ENCODE results near the gene TK2.

Gene TK2

GRCh38 chr16:66462912-66463311 lies 87.0 kb downstream of the TK2 start:
- Histone ChIP-seq H3K79me2 (ENCODE audit: insufficient read depth, low read length) (no peaks in the 10 kb centered on the region), H3K27me3 (ENCODE audit: insufficient read depth, low read length, poor library complexity, severe bottlenecking) (no peaks in the 10 kb centered on the region), H3K4me2 (ENCODE audit: low read depth, low read length, poor library complexity, severe bottlenecking) (no peak overlapping the region), H3K9me3 (ENCODE audit: insufficient read depth, low read depth, low read length) (no peaks in the 10 kb centered on the region), H3F3A (ENCODE audit: low read depth) (no peaks in the 10 kb centered on the region), H2AFZ (ENCODE audit: low read length) (no peak overlapping the region), H4K20me1 (ENCODE audit: insufficient read depth, low read length, poor library complexity, severe bottlenecking) (no peaks in the 10 kb centered on the region), H3K4me1 (ENCODE audit: insufficient read depth, low read length, poor library complexity, severe bottlenecking) (no peaks in the 10 kb centered on the region), H3K9me2 (replicated peaks; ENCODE audit: low read depth, low read length) (no peaks in the 10 kb centered on the region), H3K9ac (ENCODE audit: low read depth, low read length, poor library complexity, severe bottlenecking) (no peak overlapping the region), H3K36me3 (ENCODE audit: insufficient read depth, low read length) (no peaks in the 10 kb centered on the region), H3K4me3 (ENCODE audit: low read length, poor library complexity, severe bottlenecking) (no peak overlapping the region)
- TF ChIP-seq CTCF (conservative IDR thresholded peaks at IDR 0.05; ENCODE audit: low read length) (no peak), EZH2phosphoT487 (IDR thresholded peaks at IDR 0.05; ENCODE audit: borderline replicate concordance) (no peak)

GRCh38 chr16:66460703-66461102 lies 89.2 kb downstream of the TK2 start:
- no peaks in the 10 kb centered on the region for H3K79me2 ChIP-seq (ENCODE audit: insufficient read depth, low read length)
- no peaks in the 10 kb centered on the region for H3K27me3 ChIP-seq (ENCODE audit: insufficient read depth, low read length, poor library complexity, severe bottlenecking)
- H3F3A ChIP-seq (ENCODE audit: low read depth): no peaks in the 10 kb centered on the region
- no peak for TF ChIP-seq EZH2phosphoT487 (IDR thresholded peaks at IDR 0.05; ENCODE audit: borderline replicate concordance)
- no peak for TF ChIP-seq CTCF (conservative IDR thresholded peaks at IDR 0.05; ENCODE audit: low read length)
- no peaks in the 10 kb centered on the region for H3K4me1 ChIP-seq (ENCODE audit: insufficient read depth, low read length, poor library complexity, severe bottlenecking)
- no peak overlapping the region for H3K4me3 ChIP-seq (ENCODE audit: low read length, poor library complexity, severe bottlenecking)
- no peak overlapping the region for H2AFZ ChIP-seq (ENCODE audit: low read length)
- no peaks in the 10 kb centered on the region for H3K9me3 ChIP-seq (ENCODE audit: insufficient read depth, low read depth, low read length)
- no peak overlapping the region for H3K4me2 ChIP-seq (ENCODE audit: low read depth, low read length, poor library complexity, severe bottlenecking)
- no peak overlapping the region for H3K9ac ChIP-seq (ENCODE audit: low read depth, low read length, poor library complexity, severe bottlenecking)
- H3K9me2 ChIP-seq (replicated peaks; ENCODE audit: low read depth, low read length): no peaks in the 10 kb centered on the region
- no peaks in the 10 kb centered on the region for H3K36me3 ChIP-seq (ENCODE audit: insufficient read depth, low read length)
- H4K20me1 ChIP-seq (ENCODE audit: insufficient read depth, low read length, poor library complexity, severe bottlenecking): no peaks in the 10 kb centered on the region

GRCh38 chr16:66459878-66460277 lies 90.0 kb downstream of the TK2 start:
- TF ChIP-seq CTCF (conservative IDR thresholded peaks at IDR 0.05; ENCODE audit: low read length): no peak
- no peak for TF ChIP-seq EZH2phosphoT487 (IDR thresholded peaks at IDR 0.05; ENCODE audit: borderline replicate concordance)
- Histone ChIP-seq H3K79me2 (ENCODE audit: insufficient read depth, low read length) (no peaks in the 10 kb centered on the region), H3K4me2 (ENCODE audit: low read depth, low read length, poor library complexity, severe bottlenecking) (no peak overlapping the region), H2AFZ (ENCODE audit: low read length) (no peak overlapping the region), H3F3A (ENCODE audit: low read depth) (no peaks in the 10 kb centered on the region), H3K9me3 (ENCODE audit: insufficient read depth, low read depth, low read length) (no peaks in the 10 kb centered on the region), H3K27me3 (ENCODE audit: insufficient read depth, low read length, poor library complexity, severe bottlenecking) (no peaks in the 10 kb centered on the region), H3K4me3 (ENCODE audit: low read length, poor library complexity, severe bottlenecking) (no peak overlapping the region), H3K9ac (ENCODE audit: low read depth, low read length, poor library complexity, severe bottlenecking) (no peak overlapping the region), H4K20me1 (ENCODE audit: insufficient read depth, low read length, poor library complexity, severe bottlenecking) (no peaks in the 10 kb centered on the region), H3K9me2 (replicated peaks; ENCODE audit: low read depth, low read length) (no peaks in the 10 kb centered on the region), H3K36me3 (ENCODE audit: insufficient read depth, low read length) (no peaks in the 10 kb centered on the region), H3K4me1 (ENCODE audit: insufficient read depth, low read length, poor library complexity, severe bottlenecking) (no peaks in the 10 kb centered on the region)

Measured in Loucy (cell line).